PFSK-1 (cell line): ENCODE measurements around the gene RAD51B.

Experiments used
- POLR2AphosphoS5 ChIP-seq: IDR thresholded peaks from 2 replicates; pipeline ENCODE4 v1.6.1; 2012; ENCODE audit warnings: low read depth, mild to moderate bottlenecking, control low read depth, low read length, moderate library complexity
- REST ChIP-seq, 2 experiments: IDR thresholded peaks; 2 replicates each; pipeline versions ENCODE4 v1.6.1 to v1.8.0; 2011 to 2012; ENCODE audit warnings: low read depth in 2 of 2, low read length in 2 of 2, control low read depth in 1 of 2, inconsistent platforms in 1 of 2, mild to moderate bottlenecking in 1 of 2, moderate library complexity in 1 of 2; ENCODE audit not compliant: insufficient read depth in 1 of 2
- SIN3A ChIP-seq: IDR thresholded peaks from 2 replicates; pipeline ENCODE4 v1.6.1; 2012; ENCODE audit warnings: mild to moderate bottlenecking, low read length, moderate library complexity, borderline replicate concordance; ENCODE audit not compliant: insufficient read depth

- TF ChIP-seq POLR2AphosphoS5 (no peak), REST (IDR thresholded peaks at IDR 0.05; ENCODE audit: insufficient read depth in 1 of 2, low read depth in 2 of 2, low read length in 2 of 2) (no peak), SIN3A (no peak)
These were observed 586.4 kb downstream of the RAD51B start for GRCh38 chr14:68405961-68406360.
